ENCODE data around the gene SND1. TPM values are rescaled to one million over a fixed set of nuclear protein-coding genes. Genes with fewer than 3 reads are reported as not detected.

The SND1 gene
- total RNA-seq, 1 donor: 202 TPM

GRCh38 chr7:127887631-127888030, 235.6 kb downstream of the SND1 start:
- no peak overlapping the region for H3K4me3 ChIP-seq (ENCODE audit: low read depth, low read length)
- TF ChIP-seq, protein P1, sequence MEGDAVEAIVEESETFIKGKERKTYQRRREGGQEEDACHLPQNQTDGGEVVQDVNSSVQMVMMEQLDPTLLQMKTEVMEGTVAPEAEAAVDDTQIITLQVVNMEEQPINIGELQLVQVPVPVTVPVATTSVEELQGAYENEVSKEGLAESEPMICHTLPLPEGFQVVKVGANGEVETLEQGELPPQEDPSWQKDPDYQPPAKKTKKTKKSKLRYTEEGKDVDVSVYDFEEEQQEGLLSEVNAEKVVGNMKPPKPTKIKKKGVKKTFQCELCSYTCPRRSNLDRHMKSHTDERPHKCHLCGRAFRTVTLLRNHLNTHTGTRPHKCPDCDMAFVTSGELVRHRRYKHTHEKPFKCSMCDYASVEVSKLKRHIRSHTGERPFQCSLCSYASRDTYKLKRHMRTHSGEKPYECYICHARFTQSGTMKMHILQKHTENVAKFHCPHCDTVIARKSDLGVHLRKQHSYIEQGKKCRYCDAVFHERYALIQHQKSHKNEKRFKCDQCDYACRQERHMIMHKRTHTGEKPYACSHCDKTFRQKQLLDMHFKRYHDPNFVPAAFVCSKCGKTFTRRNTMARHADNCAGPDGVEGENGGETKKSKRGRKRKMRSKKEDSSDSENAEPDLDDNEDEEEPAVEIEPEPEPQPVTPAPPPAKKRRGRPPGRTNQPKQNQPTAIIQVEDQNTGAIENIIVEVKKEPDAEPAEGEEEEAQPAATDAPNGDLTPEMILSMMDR (IDR thresholded peaks at IDR 0.05; ENCODE audit: insufficient read depth, low read length): no peak
- DNase-seq (ENCODE audit: low read depth): no peak

- TF ChIP-seq, protein P1 (IDR thresholded peaks at IDR 0.05; ENCODE audit: insufficient read depth, low read length): no peak
Observed at GRCh38 chr7:127888411-127888810, 236.4 kb downstream of the SND1 start.

DNA sequence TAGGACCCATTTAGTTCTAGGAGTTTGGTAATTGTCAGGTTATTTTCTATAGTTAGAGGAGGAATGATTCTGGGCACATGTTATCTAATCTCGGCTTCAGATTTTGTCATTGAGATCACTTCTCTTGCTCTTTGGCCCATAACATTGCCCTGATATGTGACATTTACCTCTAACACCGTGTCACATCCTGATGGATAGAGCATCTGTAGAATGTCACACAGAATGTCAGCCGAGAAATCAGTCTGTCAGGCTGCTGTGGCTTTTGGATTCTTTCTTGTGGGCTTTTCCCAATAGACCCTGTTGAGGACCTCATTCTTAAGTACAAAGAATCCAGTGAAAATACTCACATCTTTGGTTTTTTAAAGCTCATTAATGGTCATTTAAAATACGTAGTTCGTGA, 236.8 kb downstream of the SND1 start:
- TF ChIP-seq, protein P1 (IDR thresholded peaks at IDR 0.05; ENCODE audit: insufficient read depth, low read length): no peak

More at GRCh38 chr7:127888411-127888810, 236.4 kb downstream of the SND1 start:
- no peak for DNase-seq (ENCODE audit: low read depth)
- no peak overlapping the region for H3K4me3 ChIP-seq (ENCODE audit: low read depth, low read length)

DNA sequence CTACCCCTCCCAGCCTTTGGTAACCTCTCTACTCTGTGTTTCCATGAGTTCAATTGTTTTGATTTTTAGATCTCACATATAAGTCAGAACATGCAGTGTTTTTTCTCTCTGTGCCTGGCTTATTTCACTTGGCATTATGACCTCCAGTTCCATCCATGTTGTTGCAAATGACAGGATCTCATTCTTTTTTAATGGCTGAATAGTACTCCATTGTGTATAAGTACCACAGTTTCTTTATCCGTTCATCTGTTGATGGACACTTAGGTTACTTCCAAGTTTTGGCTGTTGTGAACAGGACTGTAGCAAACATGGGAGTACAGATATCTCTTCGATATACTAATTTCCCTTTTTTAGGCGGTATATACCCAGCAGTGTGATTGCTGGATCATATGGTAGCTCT, 237.7 kb downstream of the SND1 start:
- TF ChIP-seq, protein P1 (IDR thresholded peaks at IDR 0.05; ENCODE audit: insufficient read depth, low read length): no peak
- H3K4me3 ChIP-seq (ENCODE audit: low read depth, low read length): no peak overlapping the region
- no peak for DNase-seq (ENCODE audit: low read depth)

More for the DNA sequence above, 236.8 kb downstream of the SND1 start:
- H3K4me3 ChIP-seq (ENCODE audit: low read depth, low read length): no peak overlapping the region
- no peak for DNase-seq (ENCODE audit: low read depth)

DNA sequence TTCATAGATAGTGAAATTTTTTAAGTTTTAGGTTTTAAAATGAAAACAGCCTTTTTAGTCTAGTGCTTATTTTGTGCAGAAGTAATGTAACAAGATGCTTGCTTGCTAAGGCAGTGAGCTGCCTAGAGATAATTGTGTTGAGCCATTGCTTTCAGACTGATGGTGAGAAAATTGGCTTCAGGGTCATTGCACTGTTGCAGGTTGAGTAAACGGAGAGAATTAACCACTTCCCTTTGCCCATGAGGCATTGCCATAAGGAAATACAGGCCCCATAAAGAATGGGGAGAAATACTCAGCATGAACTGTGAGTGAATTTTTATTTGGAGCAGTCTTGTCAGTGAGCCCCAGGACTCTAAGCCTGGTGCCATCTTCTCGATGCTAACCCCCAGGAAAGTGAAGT, 238.7 kb downstream of the SND1 start:
- DNase-seq (ENCODE audit: low read depth): no peak
- TF ChIP-seq, protein P1 (IDR thresholded peaks at IDR 0.05; ENCODE audit: insufficient read depth, low read length): no peak
- H3K4me3 ChIP-seq (ENCODE audit: low read depth, low read length): no peak overlapping the region

GRCh38 chr7:127891144-127891543, 239.2 kb downstream of the SND1 start:
- no peak for DNase-seq (ENCODE audit: low read depth)
- no peak overlapping the region for H3K4me3 ChIP-seq (ENCODE audit: low read depth, low read length)
- TF ChIP-seq, protein P1 (IDR thresholded peaks at IDR 0.05; ENCODE audit: insufficient read depth, low read length): no peak

- TF ChIP-seq, protein P1 (IDR thresholded peaks at IDR 0.05; ENCODE audit: insufficient read depth, low read length): no peak
- no peak overlapping the region for H3K4me3 ChIP-seq (ENCODE audit: low read depth, low read length)
- no peak for DNase-seq (ENCODE audit: low read depth)
Observed at GRCh38 chr7:127891854-127892438, 240.0 kb downstream of the SND1 start.
